GM12874 (cell line): Measurements from ENCODE around the gene PIK3C2B.

ENCODE experiments used
- TF ChIP-seq, protein P1 (sequence below): IDR thresholded peaks from 2 replicates; pipeline ENCODE4 v1.5.1; 2011; ENCODE audit warnings: low read depth, mild to moderate bottlenecking, control low read depth, low read length, moderate library complexity; ENCODE audit not compliant: insufficient read depth

Gene PIK3C2B

DNA sequence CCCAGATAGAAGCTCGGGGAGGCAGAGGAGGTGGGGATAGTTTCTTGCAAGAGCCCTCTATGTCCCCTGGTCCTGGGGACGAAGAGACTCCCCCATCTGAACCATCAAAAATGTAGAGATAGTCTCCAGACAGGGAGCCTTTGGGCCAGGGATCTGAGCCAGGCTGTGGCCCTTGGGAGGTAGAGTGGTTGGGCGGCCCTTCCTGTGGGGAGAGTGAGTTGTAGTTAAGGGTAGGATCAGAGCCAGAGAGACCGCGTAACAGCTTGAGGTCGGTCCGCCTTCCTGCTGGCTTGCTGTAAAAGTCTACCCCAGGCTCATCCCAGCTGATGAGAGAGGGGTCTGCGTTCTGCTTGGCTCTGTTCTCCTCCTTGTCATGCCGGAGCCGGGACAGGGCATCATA is 25.3 kb downstream of the PIK3C2B start:
- TF ChIP-seq, protein P1, sequence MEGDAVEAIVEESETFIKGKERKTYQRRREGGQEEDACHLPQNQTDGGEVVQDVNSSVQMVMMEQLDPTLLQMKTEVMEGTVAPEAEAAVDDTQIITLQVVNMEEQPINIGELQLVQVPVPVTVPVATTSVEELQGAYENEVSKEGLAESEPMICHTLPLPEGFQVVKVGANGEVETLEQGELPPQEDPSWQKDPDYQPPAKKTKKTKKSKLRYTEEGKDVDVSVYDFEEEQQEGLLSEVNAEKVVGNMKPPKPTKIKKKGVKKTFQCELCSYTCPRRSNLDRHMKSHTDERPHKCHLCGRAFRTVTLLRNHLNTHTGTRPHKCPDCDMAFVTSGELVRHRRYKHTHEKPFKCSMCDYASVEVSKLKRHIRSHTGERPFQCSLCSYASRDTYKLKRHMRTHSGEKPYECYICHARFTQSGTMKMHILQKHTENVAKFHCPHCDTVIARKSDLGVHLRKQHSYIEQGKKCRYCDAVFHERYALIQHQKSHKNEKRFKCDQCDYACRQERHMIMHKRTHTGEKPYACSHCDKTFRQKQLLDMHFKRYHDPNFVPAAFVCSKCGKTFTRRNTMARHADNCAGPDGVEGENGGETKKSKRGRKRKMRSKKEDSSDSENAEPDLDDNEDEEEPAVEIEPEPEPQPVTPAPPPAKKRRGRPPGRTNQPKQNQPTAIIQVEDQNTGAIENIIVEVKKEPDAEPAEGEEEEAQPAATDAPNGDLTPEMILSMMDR, result no peak

DNA sequence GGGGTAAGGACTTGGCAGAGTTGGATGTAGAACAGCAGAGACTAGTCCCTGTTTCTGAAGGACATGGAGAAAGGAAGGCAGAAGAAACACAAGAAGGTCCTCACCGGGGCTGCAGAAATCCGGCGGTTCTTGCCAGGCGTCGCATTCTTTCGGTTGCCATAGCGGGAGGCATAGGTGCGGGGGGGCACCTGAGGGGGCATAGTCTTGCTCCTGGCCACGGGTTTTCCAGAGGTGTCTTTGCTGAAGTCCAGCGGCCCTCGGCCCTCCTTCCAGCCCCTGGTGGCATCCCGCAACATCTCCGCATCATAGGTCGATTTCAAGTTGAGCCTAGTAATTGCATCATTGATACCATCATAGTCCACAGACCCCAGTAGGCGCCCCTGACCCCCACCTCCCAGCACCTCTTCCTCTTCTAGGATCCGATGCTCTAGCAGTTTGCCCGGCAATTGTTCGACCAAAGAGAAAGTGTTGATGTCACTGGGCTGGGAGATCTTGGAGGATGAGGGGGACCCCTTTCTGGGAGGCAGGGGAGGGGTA is 25.8 kb downstream of the PIK3C2B start:
- TF ChIP-seq, protein P1, result no peak

DNA sequence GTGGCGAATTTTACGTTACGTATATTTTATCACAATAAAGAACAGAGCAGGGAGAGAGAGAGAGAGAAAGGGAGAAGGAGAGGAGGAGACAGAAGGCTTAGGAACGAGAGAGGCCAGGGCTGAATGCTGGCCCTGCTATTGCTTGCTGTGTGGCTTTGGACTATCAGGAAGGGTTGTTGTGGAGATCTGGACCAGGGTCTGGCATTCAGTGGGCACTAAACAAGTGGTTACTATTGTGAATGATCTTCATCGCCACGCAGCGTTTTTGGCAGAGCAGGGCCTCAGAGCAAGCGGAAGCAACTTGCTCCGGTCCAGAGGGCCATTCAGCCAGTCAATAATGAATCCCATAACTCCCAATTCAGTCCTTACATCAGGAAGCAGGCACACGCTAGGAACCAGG is 26.4 kb downstream of the PIK3C2B start:
- TF ChIP-seq, protein P1, result no peak

DNA sequence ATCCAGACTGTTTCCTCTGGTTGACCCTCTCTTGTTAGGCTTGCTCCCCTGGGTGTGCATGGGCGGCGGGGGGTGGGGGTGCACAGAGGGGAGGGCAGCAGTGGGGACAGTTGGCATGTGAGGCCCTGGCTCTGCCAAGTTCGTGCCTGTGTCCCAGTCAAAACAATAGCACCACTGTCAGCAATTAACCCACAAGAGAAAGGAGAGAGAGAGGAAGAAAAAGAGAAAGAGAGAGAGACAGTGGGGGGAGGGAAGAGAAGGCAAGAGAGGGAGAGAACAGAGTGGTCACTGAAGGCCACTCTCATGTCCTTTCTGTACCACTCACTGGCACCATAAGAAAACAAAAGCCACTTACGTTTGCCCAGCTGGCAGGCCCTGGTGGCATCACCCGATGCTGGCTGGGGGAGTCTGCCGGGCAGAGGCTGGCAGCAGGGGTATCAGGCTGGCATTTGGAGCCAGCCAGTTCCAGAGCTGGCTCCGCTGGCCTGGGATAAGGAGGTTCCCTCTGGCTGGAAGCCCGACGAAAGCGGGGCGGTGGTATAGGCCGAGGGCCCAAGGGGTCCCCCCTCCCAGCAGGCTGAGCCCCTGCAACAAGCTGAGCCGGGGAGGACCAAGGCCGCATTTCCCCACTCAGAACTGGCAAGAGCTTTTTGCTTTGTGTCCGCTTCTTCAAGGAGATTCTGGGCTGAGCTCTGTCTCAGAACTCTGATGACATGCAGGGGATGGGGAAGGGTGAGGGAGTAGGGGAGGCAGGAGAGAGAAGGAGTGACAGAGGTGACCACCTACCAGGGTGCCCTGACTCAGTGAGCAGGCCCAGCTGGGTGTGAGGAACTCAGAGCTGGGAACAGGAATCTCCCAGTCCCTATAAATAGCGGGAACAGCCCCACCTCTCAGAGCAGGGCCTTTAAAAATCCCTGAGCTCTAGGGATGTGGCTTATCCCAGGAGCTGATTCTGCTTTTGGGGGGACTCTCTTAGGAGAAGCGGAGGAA is 27.9 kb downstream of the PIK3C2B start:
- TF ChIP-seq, protein P1, result no peak

DNA sequence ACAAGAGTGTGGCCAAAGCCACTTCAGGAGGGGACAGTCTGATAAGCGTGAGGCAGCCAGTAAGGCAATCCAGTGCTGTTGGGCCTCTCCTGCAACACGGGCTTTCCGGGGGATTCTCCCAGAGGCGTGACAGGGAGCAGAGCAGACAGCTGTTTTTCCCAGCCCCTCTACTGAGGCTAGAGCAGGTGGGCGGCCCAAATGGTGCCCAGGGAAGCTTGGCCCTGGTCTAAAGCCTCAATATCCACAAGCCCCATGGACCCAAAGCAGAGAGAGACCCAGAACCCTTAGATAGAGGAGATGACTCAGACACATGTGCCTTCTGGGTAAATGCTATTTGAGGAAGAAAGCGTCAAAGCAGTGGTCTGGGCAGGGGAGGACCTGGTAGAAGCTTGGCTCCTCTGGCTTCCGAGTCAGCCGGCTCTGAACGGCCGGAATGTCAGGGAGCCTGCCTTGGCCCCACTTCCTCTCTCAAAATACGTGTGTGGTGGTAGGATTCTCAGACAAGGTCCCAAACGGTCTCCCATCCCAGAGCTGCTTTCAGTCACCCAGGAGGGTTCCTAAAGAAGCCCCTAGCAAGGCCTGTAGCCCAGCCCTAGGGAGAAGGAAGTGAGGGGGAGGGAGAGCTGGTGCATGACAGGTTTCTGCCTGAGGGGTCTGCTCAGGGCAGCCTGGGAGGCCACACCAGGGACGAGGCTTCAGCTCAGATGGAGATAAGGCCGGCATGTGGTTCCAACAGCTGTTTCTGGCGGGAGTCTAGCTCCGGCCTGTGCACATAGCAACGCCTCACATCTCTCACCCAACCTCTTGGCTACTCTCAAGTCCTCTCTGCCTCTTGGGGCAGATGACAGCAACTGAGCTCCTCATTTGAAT is 28.8 kb downstream of the PIK3C2B start:
- TF ChIP-seq, protein P1, result no peak

DNA sequence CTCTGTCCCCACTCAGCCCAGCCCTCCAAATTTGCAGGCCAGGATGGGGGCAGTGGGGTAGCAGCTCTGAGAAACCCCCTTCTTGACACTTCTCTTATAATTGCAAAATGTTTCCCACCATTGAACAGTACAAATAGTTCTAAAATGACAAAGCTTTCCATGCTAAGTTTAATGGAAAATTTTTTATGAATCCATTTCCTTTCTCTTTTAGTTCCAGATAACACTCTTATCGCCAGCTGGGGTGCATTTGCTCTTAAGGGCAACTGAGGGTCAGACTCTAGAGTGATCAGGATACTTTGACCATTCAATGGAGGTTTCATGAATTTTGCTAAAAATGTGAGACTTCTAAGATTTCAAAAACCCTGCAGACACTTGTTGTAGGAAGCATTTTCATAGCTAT is 29.9 kb downstream of the PIK3C2B start:
- TF ChIP-seq, protein P1, result no peak

DNA sequence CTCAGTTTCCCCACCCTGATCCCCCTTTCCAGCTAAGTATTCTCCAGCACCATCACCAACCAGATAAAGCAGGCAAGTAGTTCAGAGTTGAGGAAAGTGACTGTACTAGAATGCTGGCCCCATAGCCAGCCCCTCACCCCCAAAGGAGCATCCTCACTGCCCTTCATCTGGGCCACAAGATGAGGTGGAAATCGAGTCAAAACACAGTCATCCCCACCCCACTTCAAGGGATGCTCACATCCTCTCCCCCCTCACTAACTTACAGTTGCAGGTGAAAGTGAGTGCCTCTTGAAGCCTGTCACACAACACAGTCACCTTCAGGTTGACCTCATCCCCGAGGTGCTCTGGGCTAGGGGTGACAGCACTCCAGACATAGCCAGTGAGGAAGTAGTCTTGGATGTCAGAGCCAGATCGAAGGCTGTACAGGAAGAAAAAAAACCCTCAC is 30.4 kb downstream of the PIK3C2B start:
- TF ChIP-seq, protein P1, result no peak
